AG04449 (cell line): ENCODE data around the gene PTPRT.

Source experiments
- CTCF ChIA-PET: fragments of 350-600 bp; formaldehyde crosslinking; extraction: SDS; loops from one replicate; lab custom pipeline; 2021; ENCODE audit warnings: antibody characterized with exemption; lab: Yijun Ruan, JAX
- POLR2A ChIA-PET: fragments of 400-600, 350-600 bp; formaldehyde crosslinking; extraction: SDS; loops from one replicate; lab custom pipeline; 2020; ENCODE audit warnings: antibody characterized with exemption, inconsistent platforms; lab: Yijun Ruan, JAX
- DNase-seq: peaks from one replicate; pipeline ENCODE4 v3.0.0-alpha.2; 2010; ENCODE audit warnings: low read depth, low spot score
- H3K4me3 ChIP-seq: 2 replicates; pipeline ENCODE4 v1.5.1; 2011; ENCODE audit warnings: low read depth, mild to moderate bottlenecking, control low read depth, low read length
- CTCF ChIP-seq: IDR thresholded peaks from one replicate; pipeline ENCODE4 v1.5.1; 2011; ENCODE audit warnings: mild to moderate bottlenecking, moderate library complexity, low read length, control low read depth, inconsistent platforms; ENCODE audit not compliant: insufficient read depth; ENCODE audit errors: missing control alignments

The PTPRT gene

GRCh38 chr20:42705550-42705949 is 484.2 kb downstream of the PTPRT start:
- ChIA-PET CTCF (no interaction called here), POLR2A (no interaction called here)
- no peak overlapping the region for H3K4me3 ChIP-seq
- DNase-seq, result no peak
- TF ChIP-seq CTCF, result no peak

GRCh38 chr20:42703744-42704143 is 486.0 kb downstream of the PTPRT start:
- no peak overlapping the region for H3K4me3 ChIP-seq
- ChIA-PET CTCF (no interaction called here), POLR2A (no interaction called here)
- no peak for DNase-seq
- no peak for TF ChIP-seq CTCF

GRCh38 chr20:42701948-42702347 is 487.8 kb downstream of the PTPRT start:
- no peak for DNase-seq
- TF ChIP-seq CTCF, result no peak
- ChIA-PET POLR2A (no interaction called here), CTCF (no interaction called here)
- no peak overlapping the region for H3K4me3 ChIP-seq

GRCh38 chr20:42700372-42700771 is 489.3 kb downstream of the PTPRT start:
- no peak for DNase-seq
- CTCF ChIA-PET, result no interaction called here
- no peak for TF ChIP-seq CTCF
- H3K4me3 ChIP-seq, result no peak overlapping the region
- POLR2A ChIA-PET, result no interaction called here

- H3K4me3 ChIP-seq, result no peak overlapping the region
- no peak for TF ChIP-seq CTCF
- DNase-seq, result no peak
- ChIA-PET CTCF (interaction anchor here (0.7 kb wide), 1 partner anchor 224 kb away, joined by 3 read pairs; no protein-coding TSS in a partner anchor), POLR2A (no interaction called here)
These were observed 491.7 kb downstream of the PTPRT start for GRCh38 chr20:42697962-42698361.

- DNase-seq, result no peak
- H3K4me3 ChIP-seq, result no peak overlapping the region
- ChIA-PET CTCF (no interaction called here), POLR2A (no interaction called here)
- TF ChIP-seq CTCF, result no peak
These were observed 498.8 kb downstream of the PTPRT start for GRCh38 chr20:42690842-42691437.
